Spinal cord (tissue), 10 donors: Measurements from ENCODE around the gene TRIM7. TPM values are rescaled to one million over a fixed set of nuclear protein-coding genes. Genes with fewer than 3 reads are reported as not detected.
A peak's percentile ranks its signal among the peaks of the same experiment; 100 is the strongest.

Source experiments
- DNase-seq, 6 donors: peaks; one replicate each; pipeline versions ENCODE4 v3.0.0 to v3.0.0-alpha.2; 2013 to 2015; ENCODE audit warnings: low spot score in 6 of 6, low read depth in 4 of 6
- H3K27ac ChIP-seq: one replicate; pipeline ENCODE4 v1.5.1; 2013; ENCODE audit warnings: low read depth, low read length, control low read depth
- H3K27me3 ChIP-seq: one replicate; pipeline ENCODE4 v1.6.1; 2013; ENCODE audit warnings: low read length; ENCODE audit not compliant: control insufficient read depth, insufficient read depth
- H3K36me3 ChIP-seq: one replicate; pipeline ENCODE4 v1.6.1; 2013; ENCODE audit warnings: low read length; ENCODE audit not compliant: control insufficient read depth, insufficient read depth
- H3K4me1 ChIP-seq: one replicate; pipeline ENCODE4 v1.6.1; 2013; ENCODE audit warnings: low read length; ENCODE audit not compliant: control insufficient read depth, insufficient read depth
- H3K4me3 ChIP-seq: one replicate; pipeline ENCODE4 v1.5.1; 2013; ENCODE audit warnings: low read depth, low read length, control low read depth
- H3K9me3 ChIP-seq: one replicate; pipeline ENCODE4 v1.6.1; 2013; ENCODE audit warnings: low read length; ENCODE audit not compliant: control insufficient read depth, insufficient read depth
- WGBS: methylation state at CpG from one replicate; pipeline ENCODE4 v1.1.5; 2013; ENCODE audit warnings: missing lambda C conversion rate; ENCODE audit not compliant: insufficient coverage; 5-methylcytosine and 5-hydroxymethylcytosine counted together
- polyA plus RNA-seq, 2 donors: library from polyadenylated mRNA; unstranded; fragments of 120-200 nt; gene quantifications; one replicate each; pipeline ENCODE4 v1.2.1, GENCODE V29; 2013; ENCODE audit not compliant: insufficient read length in 2 of 2
- total RNA-seq, 2 donors: library from RNA; depleted of rRNA in 1 of 2; stranded (reverse); fragments of 120-200 nt in 1 of 2; fragments of >200 nt in 1 of 2; gene quantifications; one replicate each; pipeline versions ENCODE4 v1.2.3 to v1.2.4, GENCODE V29; 2013 to 2014
- donor health status: healthy.

Gene TRIM7
- total and polyA plus RNA-seq, 4 donors, result 1.8 to 7.3 (median 4.1) TPM

DNA sequence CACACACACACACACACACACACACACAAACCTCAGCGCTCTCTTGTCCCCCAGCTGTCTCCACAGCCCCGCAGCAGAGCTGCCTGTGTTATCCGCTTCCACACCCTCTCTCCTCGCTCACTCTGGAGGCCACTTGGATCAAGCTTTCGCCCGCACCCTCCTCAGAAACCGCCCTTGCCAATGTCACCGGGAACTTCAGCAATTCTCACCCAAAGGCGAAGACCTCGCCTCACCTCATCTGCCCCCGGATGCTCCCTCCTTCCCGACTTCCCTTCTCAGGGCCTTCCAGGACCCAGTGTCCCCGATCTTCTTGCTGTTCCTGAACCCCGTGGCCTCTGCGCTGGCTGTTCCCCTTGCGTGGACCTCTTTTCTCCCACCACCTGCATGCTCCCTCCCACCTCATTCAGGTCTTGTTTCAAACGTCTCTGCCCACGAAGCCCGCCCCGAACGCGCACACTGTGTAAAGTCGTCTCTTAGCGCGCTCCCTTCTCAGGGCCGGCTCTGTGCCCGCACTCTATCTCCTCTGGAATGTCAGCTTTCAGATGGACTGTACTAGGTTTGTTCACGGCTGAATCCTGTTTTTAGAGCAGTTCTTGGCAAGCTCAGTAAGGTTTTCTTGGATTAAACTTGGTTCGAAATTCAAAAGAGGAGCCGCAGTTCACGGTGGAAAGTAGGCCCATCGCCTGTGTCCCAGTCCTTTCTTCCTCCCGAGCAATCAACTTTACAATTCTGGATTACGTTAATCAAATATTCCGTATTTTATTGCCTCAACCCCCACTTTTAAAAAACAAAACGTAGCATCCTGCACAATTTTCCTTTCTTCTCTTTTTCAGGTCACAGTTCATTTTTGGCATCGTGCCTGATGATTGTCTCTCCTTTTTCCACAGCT lies 1.0 kb upstream of the TRIM7 start:
- H3K27ac ChIP-seq, result peak overlapping the region; percentile 69

DNA sequence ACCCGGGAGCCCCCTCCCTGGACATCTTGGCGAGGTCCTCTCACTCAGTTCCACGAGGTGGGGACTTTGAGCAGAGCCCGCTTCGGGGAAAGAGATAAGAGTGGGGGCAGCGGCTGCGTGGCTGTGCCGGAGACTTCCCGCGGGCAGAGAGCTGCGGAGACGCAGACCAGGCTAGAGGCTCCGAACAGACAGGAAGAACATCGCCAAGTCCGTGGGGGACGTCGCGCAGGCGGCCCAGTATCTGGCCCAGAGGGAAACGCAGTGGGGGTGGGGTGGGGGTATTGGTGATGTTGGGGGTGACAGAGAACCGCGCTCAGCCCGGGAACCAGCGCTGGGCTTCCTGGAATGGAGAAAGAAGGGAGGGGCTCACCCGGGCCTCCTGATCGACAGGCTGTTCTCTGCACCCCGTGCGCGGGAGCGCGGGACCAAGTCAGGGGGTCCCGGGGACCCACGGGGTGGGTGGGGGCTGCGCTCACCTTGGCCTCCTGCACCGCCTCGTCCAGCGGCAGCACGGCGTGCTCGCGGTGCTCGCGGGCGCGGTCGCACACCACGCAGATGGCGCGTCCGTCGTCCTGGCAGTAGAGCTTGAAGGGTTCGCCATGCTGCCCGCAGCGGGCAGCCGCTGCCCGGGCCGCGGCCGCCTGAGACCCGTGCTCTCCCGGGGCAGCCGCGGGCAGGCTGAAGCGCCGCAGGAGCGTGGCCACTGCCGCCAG lies 727 bp downstream of the TRIM7 start:
- WGBS, result under 1% methylated on average over 67 of the region's 67 CpGs
- peak overlapping the region; percentile 22 for H3K4me3 ChIP-seq
- DNase-seq, result peak in 2 of 6 donors; percentile 41 to 58
- peaks cover 38% of the 10 kb centered on the region for H3K4me1 ChIP-seq
- H3K36me3 ChIP-seq, result no peaks in the 10 kb centered on the region
- H3K9me3 ChIP-seq, result no peaks in the 10 kb centered on the region
- peaks cover 42% of the 10 kb centered on the region for H3K27me3 ChIP-seq
- H3K27ac ChIP-seq, result no peak overlapping the region

More for the DNA sequence above, 1.0 kb upstream of the TRIM7 start:
- peak overlapping the region; percentile 49 for H3K4me3 ChIP-seq
- 4% methylated on average over 37 of the region's 37 CpGs for WGBS
- no peaks in the 10 kb centered on the region for H3K36me3 ChIP-seq
- H3K9me3 ChIP-seq, result no peaks in the 10 kb centered on the region
- H3K4me1 ChIP-seq, result peaks cover 38% of the 10 kb centered on the region
- peak in 1 of 6 donors; percentile 67 for DNase-seq
- peaks cover 31% of the 10 kb centered on the region for H3K27me3 ChIP-seq

DNA sequence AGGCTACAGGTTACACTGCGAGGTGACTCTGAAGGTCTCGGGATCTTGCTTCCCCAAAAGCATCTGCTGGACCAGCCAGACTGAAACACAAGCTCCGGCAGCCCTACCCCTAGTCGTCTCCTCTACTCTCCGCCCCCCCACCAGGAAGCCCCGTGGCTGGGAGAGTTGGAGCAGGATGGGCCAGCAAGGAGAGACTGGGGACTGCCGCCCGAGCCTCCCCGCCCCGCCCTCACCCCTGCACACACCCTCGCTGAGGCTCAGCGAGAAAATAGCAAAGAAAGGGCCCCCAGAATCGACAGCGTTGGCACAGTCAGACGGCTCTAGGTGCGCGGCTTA lies 1.3 kb downstream of the TRIM7 start:
- no peak for DNase-seq
- peaks cover 44% of the 10 kb centered on the region for H3K27me3 ChIP-seq
- H3K9me3 ChIP-seq, result no peaks in the 10 kb centered on the region
- 0% methylated on average over 6 of the region's 17 CpGs for WGBS
- H3K36me3 ChIP-seq, result no peaks in the 10 kb centered on the region
- no peak overlapping the region for H3K27ac ChIP-seq
- peak overlapping the region; percentile 22 for H3K4me3 ChIP-seq
- peaks cover 38% of the 10 kb centered on the region for H3K4me1 ChIP-seq

DNA sequence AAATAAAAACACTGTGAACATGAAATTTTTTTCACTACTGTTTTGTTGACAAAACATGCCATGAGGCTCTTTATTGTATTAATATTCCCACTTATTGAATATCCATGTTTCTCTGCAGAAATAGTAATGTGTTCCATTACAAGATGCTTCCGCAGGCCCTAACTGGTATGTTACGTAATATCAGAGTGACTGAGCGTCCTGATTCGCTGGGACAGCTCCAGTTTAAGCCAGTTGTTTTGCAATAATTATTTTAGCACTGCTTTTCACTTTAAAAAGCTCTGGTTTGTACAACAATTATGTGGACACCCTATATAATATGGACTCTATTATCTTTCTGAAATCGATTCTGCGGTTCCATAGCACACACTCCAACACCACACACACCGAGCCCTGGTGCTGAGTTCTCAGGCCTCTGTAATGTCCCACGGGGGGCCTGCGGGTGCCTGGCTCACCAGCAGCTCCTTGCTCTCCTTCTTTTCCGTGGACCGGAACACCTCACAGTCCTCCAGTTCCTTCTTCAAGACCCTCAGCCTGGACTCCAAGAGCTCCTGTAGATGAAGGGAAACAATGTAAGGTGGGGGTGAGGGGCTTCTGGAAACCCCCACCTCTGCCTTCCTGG lies 1.8 kb downstream of the TRIM7 start:
- WGBS, result 74% methylated on average over 5 of the region's 11 CpGs
- DNase-seq, result no peak
- Histone ChIP-seq H3K27ac (no peak overlapping the region), H3K9me3 (no peaks in the 10 kb centered on the region), H3K4me3 (no peak overlapping the region), H3K36me3 (no peaks in the 10 kb centered on the region), H3K27me3 (peaks cover 48% of the 10 kb centered on the region), H3K4me1 (peaks cover 38% of the 10 kb centered on the region)

DNA sequence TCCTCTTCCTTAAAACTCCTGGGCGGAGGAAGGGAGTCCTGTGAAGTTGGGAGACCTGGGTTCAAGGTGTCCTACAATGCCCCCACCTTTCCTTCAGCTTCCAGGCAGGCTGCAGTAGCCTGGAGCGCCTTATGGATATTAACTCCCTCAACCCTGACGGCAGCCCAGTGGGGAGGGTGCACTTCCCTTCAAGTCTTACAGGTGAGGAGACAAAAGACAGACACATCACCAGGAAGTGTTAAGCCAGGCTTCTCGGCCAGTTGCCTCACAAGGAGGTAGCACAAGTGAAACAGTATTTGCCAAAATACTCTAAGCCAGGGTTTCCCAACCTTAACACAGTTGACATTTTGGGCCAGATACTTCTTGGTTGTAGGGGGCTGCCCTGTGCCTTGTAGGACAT lies 4.2 kb downstream of the TRIM7 start:
- Histone ChIP-seq H3K4me3 (no peak overlapping the region), H3K27ac (no peak overlapping the region), H3K36me3 (no peaks in the 10 kb centered on the region), H3K27me3 (peaks cover 49% of the 10 kb centered on the region), H3K4me1 (peaks cover 20% of the 10 kb centered on the region), H3K9me3 (no peaks in the 10 kb centered on the region)
- no peak for DNase-seq
- no CpG with 5 or more reads among the region's 4 CpGs for WGBS

DNA sequence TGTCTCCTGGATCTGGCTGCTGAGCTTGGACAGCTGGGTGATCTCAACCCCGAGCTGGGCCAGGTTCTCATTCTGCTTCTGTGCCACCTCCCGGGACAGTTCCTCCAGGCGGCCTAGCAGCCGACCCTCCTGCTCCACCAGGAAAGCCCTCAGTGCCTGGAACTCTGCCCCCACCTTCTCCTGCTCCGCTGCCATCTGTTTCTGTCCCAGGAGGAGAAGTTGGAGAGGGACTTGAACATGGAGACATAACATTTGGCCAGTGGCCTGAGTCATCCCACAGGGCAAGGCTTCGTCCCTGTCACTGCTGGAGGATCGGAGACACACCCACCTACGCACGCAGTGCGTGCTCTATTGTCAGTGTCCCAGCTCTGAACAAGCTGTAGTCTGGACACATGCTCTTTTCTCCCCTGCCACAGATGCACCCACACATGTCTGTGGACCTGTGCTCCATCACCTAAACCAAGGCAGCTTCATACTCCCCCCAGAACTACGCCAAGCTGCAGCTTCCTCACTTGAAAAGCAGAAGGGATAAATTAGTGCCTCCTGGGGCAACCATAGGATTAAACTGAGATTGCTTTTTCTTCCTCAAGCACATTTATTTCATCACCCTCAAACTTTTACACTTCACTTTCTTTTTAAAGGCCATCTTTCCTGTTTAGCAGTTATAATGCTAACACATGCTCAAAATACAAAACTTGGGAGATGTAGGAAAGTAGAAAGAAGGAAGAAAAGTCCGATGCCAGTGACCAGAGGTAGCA lies 4.9 kb downstream of the TRIM7 start:
- no peak for DNase-seq
- Histone ChIP-seq H3K9me3 (no peaks in the 10 kb centered on the region), H3K27me3 (peaks cover 53% of the 10 kb centered on the region), H3K27ac (no peak overlapping the region), H3K36me3 (peaks cover 4% of the 10 kb centered on the region), H3K4me1 (peaks cover 14% of the 10 kb centered on the region), H3K4me3 (no peak overlapping the region)
- WGBS, result 55% methylated on average over 9 of the region's 12 CpGs

DNA sequence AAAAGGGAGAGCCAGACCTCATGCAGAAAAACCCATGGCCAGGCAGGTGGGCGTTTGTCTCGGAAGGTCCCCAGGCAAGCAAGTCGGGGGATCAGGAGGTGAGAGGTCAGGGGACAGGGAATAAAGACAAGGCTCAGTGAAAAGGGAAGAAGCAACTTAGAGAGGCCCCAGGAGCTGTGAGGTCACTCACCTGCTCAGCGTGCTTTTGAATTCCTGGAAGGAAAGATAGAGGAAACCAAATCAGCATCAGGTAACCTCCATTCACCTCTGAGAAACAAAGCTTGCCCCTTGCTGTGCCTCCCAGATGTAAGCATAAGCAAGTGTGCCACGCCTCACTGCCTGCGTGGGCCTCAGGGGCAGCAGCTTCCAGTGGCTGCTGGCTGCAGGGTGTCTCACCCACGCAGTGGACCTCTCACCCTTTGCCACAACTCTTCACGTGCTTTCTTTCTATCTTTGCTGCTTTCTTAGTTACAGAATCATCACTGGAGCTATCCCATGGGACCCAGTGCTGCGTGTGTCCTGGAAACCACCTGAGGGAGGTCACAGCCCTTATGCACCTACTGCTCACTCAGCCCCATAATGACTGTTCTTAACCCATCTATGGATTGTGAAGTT lies 6.0 kb downstream of the TRIM7 start:
- Histone ChIP-seq H3K36me3 (peaks cover 7% of the 10 kb centered on the region), H3K4me1 (peaks cover 17% of the 10 kb centered on the region), H3K4me3 (no peak overlapping the region), H3K9me3 (no peaks in the 10 kb centered on the region), H3K27ac (no peak overlapping the region), H3K27me3 (peaks cover 55% of the 10 kb centered on the region)
- WGBS, result 28% methylated on average over 8 of the region's 9 CpGs
- DNase-seq, result no peak

DNA sequence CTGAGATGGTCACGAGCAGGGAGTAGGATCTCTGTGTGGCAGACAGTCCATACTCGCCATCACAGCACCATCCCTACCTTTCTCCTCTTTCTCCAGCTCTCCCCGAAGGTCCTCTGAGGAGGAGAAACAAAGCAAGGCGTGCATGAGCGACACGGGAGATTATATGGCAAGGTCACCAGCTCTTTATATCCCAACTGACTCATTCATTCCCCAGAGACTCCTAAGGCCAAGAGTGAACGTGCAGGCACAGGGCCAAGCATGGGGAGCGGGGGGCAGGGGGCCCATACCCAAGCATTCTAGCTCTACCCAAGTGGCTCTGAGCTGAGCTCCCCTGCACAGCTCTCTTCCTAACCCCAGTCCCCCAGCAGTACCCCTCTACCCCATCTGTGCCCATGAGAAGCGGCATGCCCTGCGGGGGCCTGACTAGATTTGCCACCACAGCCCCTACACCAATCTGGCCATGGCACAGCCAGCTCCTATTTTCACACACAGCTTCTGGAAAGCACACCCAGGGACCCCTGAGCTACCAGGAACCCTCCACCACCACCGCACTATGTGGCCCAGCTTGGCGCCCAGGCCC lies 6.8 kb downstream of the TRIM7 start:
- DNase-seq, result no peak
- H3K27me3 ChIP-seq, result peaks cover 47% of the 10 kb centered on the region
- peaks cover 9% of the 10 kb centered on the region for H3K4me1 ChIP-seq
- no peak overlapping the region for H3K27ac ChIP-seq
- H3K9me3 ChIP-seq, result no peaks in the 10 kb centered on the region
- WGBS, result 78% methylated on average over 9 of the region's 12 CpGs
- H3K36me3 ChIP-seq, result peaks cover 7% of the 10 kb centered on the region
- no peak overlapping the region for H3K4me3 ChIP-seq
